Measurements from ENCODE around the gene CHAF1A. TPM values are rescaled to one million over a fixed set of nuclear protein-coding genes. Genes with fewer than 3 reads are reported as not detected.

Gene CHAF1A
- total RNA-seq, 1 experiment from 2014 or later, result 30.0 TPM

DNA sequence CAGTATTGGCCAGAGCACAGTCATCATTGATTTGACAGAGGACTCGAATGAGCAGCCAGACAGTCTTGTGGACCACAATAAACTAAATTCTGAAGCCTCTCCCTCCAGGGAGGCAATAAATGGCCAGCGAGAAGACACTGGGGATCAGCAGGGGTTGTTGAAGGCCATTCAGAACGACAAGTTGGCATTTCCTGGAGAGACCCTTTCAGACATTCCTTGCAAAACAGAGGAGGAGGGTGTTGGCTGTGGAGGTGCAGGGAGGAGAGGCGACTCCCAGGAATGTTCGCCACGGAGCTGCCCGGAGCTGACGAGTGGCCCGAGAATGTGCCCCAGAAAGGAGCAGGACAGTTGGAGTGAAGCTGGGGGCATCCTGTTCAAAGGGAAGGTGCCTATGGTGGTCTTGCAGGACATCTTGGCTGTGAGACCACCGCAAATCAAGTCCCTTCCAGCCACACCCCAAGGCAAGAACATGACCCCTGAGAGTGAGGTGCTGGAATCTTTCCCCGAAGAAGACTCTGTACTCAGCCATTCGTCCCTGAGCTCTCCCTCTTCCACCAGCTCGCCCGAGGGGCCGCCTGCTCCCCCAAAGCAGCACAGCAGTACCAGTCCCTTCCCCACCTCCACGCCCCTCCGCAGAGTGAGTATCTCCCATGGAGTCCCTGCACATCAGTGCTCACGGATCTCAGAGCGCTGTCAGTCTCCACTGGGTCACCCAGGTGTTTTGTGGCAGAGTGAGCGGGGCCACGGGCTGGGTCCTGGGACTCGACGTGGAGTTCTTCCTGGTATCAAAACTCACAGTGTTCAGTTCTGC lies 6.9 kb downstream of the CHAF1A start:
- Histone ChIP-seq H3K4me3 (no peak overlapping the region), H3K36me3 (ENCODE audit: low read depth) (no peaks in the 10 kb centered on the region), H4K20me1 (ENCODE audit: insufficient read depth) (no peaks in the 10 kb centered on the region), H2AFZ (no peak overlapping the region), H3F3A (ENCODE audit: insufficient read depth, low read depth) (no peaks in the 10 kb centered on the region; the same call in 1 of the 2 replicates), H3K79me2 (ENCODE audit: low read depth) (peaks cover 31% of the 10 kb centered on the region), H3K4me2 (no peak overlapping the region), H3K4me1 (replicated peaks; ENCODE audit: insufficient read depth) (no peaks in the 10 kb centered on the region), H3K27ac (no peak overlapping the region), H3K9me2 (ENCODE audit: insufficient read depth) (no peaks in the 10 kb centered on the region), H3K9me3 (ENCODE audit: insufficient read depth, low read depth) (no peaks in the 10 kb centered on the region), H3K27me3 (ENCODE audit: insufficient read depth, low read depth) (no peaks in the 10 kb centered on the region)
- no TSS peak for BruUV-seq (replicated peaks)
- ChIA-PET POLR2A (ENCODE audit: unreplicated experiment) (interaction anchor here (0.7 kb wide), 1 partner anchor 41 kb away, joined by 3 read pairs; no protein-coding TSS in a partner anchor), CTCF (interaction anchor here (0.5 kb wide), 1 partner anchor 192 kb away, joined by 7 read pairs; no protein-coding TSS in a partner anchor)
- no peak for DNase-seq
- TF ChIP-seq EZH2 (IDR thresholded peaks at IDR 0.05; ENCODE audit: low read depth) (no peak), CTCF (conservative IDR thresholded peaks at IDR 0.05) (no peak)
- intact Hi-C loops (cut with micrococcal nuclease; ENCODE audit: unreplicated experiment), result no loop called here

GRCh38 chr19:4413588-4413987 lies 11.1 kb downstream of the CHAF1A start:
- Histone ChIP-seq H3K27ac (no peak overlapping the region), H3K9me2 (ENCODE audit: insufficient read depth) (no peaks in the 10 kb centered on the region), H3K4me1 (replicated peaks; ENCODE audit: insufficient read depth) (no peaks in the 10 kb centered on the region), H4K20me1 (ENCODE audit: insufficient read depth) (no peaks in the 10 kb centered on the region), H2AFZ (no peak overlapping the region), H3K4me2 (no peak overlapping the region), H3K27me3 (ENCODE audit: insufficient read depth, low read depth) (no peaks in the 10 kb centered on the region), H3K36me3 (ENCODE audit: low read depth) (no peaks in the 10 kb centered on the region), H3K4me3 (no peak overlapping the region), H3F3A (ENCODE audit: insufficient read depth, low read depth) (no peaks in the 10 kb centered on the region; the same call in 1 of the 2 replicates), H3K79me2 (ENCODE audit: low read depth) (0 out of 2 replicates have a peak, but pooled peaks cover 12% of the 10 kb centered on the region), H3K9me3 (ENCODE audit: insufficient read depth, low read depth) (no peaks in the 10 kb centered on the region)
- ChIA-PET CTCF (no interaction called here), POLR2A (ENCODE audit: unreplicated experiment) (no interaction called here)
- no TSS peak for BruUV-seq (replicated peaks)
- DNase-seq, result no peak
- intact Hi-C loops (cut with micrococcal nuclease; ENCODE audit: unreplicated experiment), result no loop called here
- TF ChIP-seq CTCF (conservative IDR thresholded peaks at IDR 0.05), result no peak
- TF ChIP-seq EZH2 (IDR thresholded peaks at IDR 0.05; ENCODE audit: low read depth), result no peak

- no TSS peak for BruUV-seq (replicated peaks)
- 0 out of 2 replicates have a peak, but pooled peaks cover 12% of the 10 kb centered on the region for H3K79me2 ChIP-seq (ENCODE audit: low read depth)
- CTCF ChIA-PET, result no interaction called here
- no peaks in the 10 kb centered on the region for H3K27me3 ChIP-seq (ENCODE audit: insufficient read depth, low read depth)
- POLR2A ChIA-PET (ENCODE audit: unreplicated experiment), result no interaction called here
- H3K4me1 ChIP-seq (replicated peaks; ENCODE audit: insufficient read depth), result no peaks in the 10 kb centered on the region
- H3K9me3 ChIP-seq (ENCODE audit: insufficient read depth, low read depth), result no peaks in the 10 kb centered on the region
- no peaks in the 10 kb centered on the region for H3K36me3 ChIP-seq (ENCODE audit: low read depth)
- H4K20me1 ChIP-seq (ENCODE audit: insufficient read depth), result no peaks in the 10 kb centered on the region
- no peak overlapping the region for H2AFZ ChIP-seq
- no peak overlapping the region for H3K4me2 ChIP-seq
- H3K9me2 ChIP-seq (ENCODE audit: insufficient read depth), result no peaks in the 10 kb centered on the region
- no peaks in the 10 kb centered on the region; the same call in 1 of the 2 replicates for H3F3A ChIP-seq (ENCODE audit: insufficient read depth, low read depth)
- H3K4me3 ChIP-seq, result no peak overlapping the region
- TF ChIP-seq CTCF (conservative IDR thresholded peaks at IDR 0.05), result no peak
- no peak for TF ChIP-seq EZH2 (IDR thresholded peaks at IDR 0.05; ENCODE audit: low read depth)
- intact Hi-C loops (cut with micrococcal nuclease; ENCODE audit: unreplicated experiment), result no loop called here
- no peak overlapping the region for H3K27ac ChIP-seq
- no peak for DNase-seq
These were observed 11.8 kb downstream of the CHAF1A start for GRCh38 chr19:4414144-4414799.

Data from PC-9 (cell line).